SU-DHL-6 (cell line): ENCODE measurements around the gene ARRDC1.

Experiments used
- EZH2phosphoT487 ChIP-seq: fragments of 200-600 bp; sonication (generic), shearing (Covaris generic); conservative IDR thresholded peaks from 2 replicates; pipeline ENCODE4 v1.6.1; 2018; ENCODE audit warnings: mild to moderate bottlenecking, antibody characterized with exemption, low read length, moderate library complexity, mixed read lengths
- TF ChIP-seq, protein P1 (sequence below): fragments of 200-600 bp; sonication (generic); IDR thresholded peaks from one replicate; pipeline ENCODE4 v1.5.1; 2017; ENCODE audit warnings: antibody characterized with exemption, mild to moderate bottlenecking, low read length, moderate library complexity; ENCODE audit not compliant: insufficient read depth, poor library complexity, severe bottlenecking

DNA sequence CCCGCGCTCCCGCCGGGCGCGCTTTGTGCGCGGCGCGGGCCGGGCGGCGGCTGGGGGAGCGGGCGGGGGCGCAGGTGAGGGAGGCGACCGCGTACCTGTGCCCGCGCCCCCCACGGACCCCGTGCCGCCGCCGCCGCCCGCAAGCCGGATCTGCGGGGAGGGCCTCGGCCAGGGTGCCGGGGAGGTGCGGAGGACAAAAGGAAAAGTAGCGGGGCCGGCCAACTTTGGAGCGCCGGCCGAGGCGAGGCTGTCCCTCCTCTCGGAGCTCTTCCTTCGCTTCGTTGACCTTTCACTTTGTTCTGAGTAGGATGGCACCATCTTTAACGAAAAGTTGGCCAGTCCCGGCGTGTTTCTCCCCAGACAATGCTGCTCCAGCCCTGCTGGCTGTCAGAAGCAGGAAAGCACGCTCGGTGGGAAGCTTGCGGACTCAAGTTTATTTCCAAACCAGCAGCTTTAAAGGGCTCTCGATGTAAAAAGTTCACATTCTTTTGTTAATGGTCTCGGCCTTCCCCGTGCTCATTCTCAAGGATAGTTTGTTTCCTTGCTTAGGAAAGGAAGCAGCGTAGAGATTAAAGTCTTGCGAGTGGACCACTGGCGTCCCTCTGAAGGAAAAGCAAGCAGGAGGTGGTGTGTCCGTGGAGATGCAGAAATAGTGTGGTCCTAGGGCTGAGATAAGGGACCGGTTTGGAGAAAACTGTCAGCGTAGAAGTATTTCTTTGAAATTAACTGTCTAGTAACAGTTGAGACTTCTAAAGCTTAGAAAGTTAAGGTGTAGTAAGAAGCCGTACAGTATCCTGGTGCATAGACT is 14.0 kb downstream of the ARRDC1 start:
- TF ChIP-seq, protein P1, sequence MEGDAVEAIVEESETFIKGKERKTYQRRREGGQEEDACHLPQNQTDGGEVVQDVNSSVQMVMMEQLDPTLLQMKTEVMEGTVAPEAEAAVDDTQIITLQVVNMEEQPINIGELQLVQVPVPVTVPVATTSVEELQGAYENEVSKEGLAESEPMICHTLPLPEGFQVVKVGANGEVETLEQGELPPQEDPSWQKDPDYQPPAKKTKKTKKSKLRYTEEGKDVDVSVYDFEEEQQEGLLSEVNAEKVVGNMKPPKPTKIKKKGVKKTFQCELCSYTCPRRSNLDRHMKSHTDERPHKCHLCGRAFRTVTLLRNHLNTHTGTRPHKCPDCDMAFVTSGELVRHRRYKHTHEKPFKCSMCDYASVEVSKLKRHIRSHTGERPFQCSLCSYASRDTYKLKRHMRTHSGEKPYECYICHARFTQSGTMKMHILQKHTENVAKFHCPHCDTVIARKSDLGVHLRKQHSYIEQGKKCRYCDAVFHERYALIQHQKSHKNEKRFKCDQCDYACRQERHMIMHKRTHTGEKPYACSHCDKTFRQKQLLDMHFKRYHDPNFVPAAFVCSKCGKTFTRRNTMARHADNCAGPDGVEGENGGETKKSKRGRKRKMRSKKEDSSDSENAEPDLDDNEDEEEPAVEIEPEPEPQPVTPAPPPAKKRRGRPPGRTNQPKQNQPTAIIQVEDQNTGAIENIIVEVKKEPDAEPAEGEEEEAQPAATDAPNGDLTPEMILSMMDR = no peak
- no peak for TF ChIP-seq EZH2phosphoT487
